Heart left ventricle (tissue), 16 donors: ENCODE measurements around the gene METTL2A. TPM values are rescaled to one million over a fixed set of nuclear protein-coding genes. Genes with fewer than 3 reads are reported as not detected.
A peak's percentile ranks its signal among the peaks of the same experiment; 100 is the strongest.
"Not testable (repeated sequence)": the region's sequence is repeated elsewhere in the genome, so short reads cannot be mapped to it uniquely, and the experiment has no call there.

ENCODE experiments used
- ATAC-seq, 4 donors: fragments of 200-7000 bp; cut with Tn5 transposase; one replicate each; pipeline ENCODE4 v1.9.1; 2020 to 2022; ENCODE audit warnings: moderate library complexity in 4 of 4, mild to moderate bottlenecking in 3 of 4, moderate number of reproducible peaks in 1 of 4
- DNase-seq, 5 donors: peaks; one replicate each; pipeline ENCODE4 v3.0.0-alpha.2; 2020
- H3K27ac ChIP-seq, 12 donors: fragments of 200-600 bp; sonication (generic) in 4 of 12; one replicate each; pipeline versions ENCODE4 v1.5.0 to v1.8.0; 2016 to 2022; ENCODE audit warnings: mild to moderate bottlenecking in 2 of 12
- H3K27me3 ChIP-seq, 9 donors: fragments of 200-600 bp; sonication (generic) in 2 of 9; one replicate each; pipeline versions ENCODE4 v1.5.1 to v1.8.0; 2016 to 2022; ENCODE audit warnings: mild to moderate bottlenecking in 3 of 9
- H3K36me3 ChIP-seq, 9 donors: fragments of 200-600 bp; sonication (generic) in 2 of 9; one replicate each; pipeline versions ENCODE4 v1.5.0 to v1.8.0; 2018 to 2022; ENCODE audit warnings: mild to moderate bottlenecking in 2 of 9
- H3K4me1 ChIP-seq, 12 donors: fragments of 200-600 bp; sonication (generic) in 4 of 12; one replicate each; pipeline versions ENCODE4 v1.5.0 to v1.8.0; 2016 to 2022; ENCODE audit warnings: mild to moderate bottlenecking in 3 of 12
- H3K4me3 ChIP-seq, 12 donors: fragments of 200-600 bp; sonication (generic) in 4 of 12; one replicate each; pipeline versions ENCODE4 v1.5.0 to v1.8.0; 2017 to 2022; ENCODE audit warnings: mild to moderate bottlenecking in 9 of 12, moderate library complexity in 4 of 12
- H3K9me3 ChIP-seq, 12 donors: fragments of 200-600 bp; sonication (generic) in 4 of 12; one replicate each; pipeline versions ENCODE4 v1.5.0 to v1.8.0; 2016 to 2022; ENCODE audit warnings: mild to moderate bottlenecking in 1 of 12
- CTCF ChIP-seq, 12 donors: fragments of 200-600 bp; sonication (generic) in 4 of 12; IDR thresholded peaks; one replicate each; pipeline versions ENCODE4 v1.5.0 to v1.8.0; 2018 to 2022; ENCODE audit warnings: antibody characterized with exemption in 12 of 12, mild to moderate bottlenecking in 5 of 12
- POLR2A ChIP-seq, 2 donors: fragments of 450-650 bp; IDR thresholded peaks; one replicate each; pipeline ENCODE4 v1.6.1; 2017; ENCODE audit warnings: antibody characterized with exemption in 2 of 2, mild to moderate bottlenecking in 2 of 2, moderate library complexity in 2 of 2
- WGBS, 4 donors: extraction: QIAGEN DNeasy Blood & Tissue Kit in 2 of 4; methylation state at CpG; one replicate each; pipeline versions ENCODE4 v1.1.5 to v1.1.7; 2013 to 2018; 5-methylcytosine and 5-hydroxymethylcytosine counted together
- intact Hi-C, 10 donors: fragments of 100-400 bp; cut with DNase I; formaldehyde crosslinking; loops; one replicate each; pipeline versions ENCODE4 v1.11.1 to v1.14.2; 2022
- polyA plus RNA-seq, 2 donors: library from polyadenylated mRNA; stranded (reverse); fragments of 200-250 nt; gene quantifications; one replicate each; pipeline ENCODE4 v1.2.3, GENCODE V29; 2013
- total RNA-seq, 9 donors: library from RNA; depleted of rRNA in 2 of 9; stranded (reverse); fragments of >200 nt in 2 of 9; fragmentation: NEBNext Ultra II Directional in 3 of 9; extraction: Animal tissue kit (Norgen Biotek cat#: 25700) in 3 of 9; gene quantifications; one replicate each; pipeline versions ENCODE4 v1.1.0 to v1.2.4, GENCODE V29; 2016 to 2023
- donor health status: ischemic (EF 13 %, LVEDD 7.1; RV severe dilation, severe dysfunction).
- donor health status: healthy with polysubstance abuse.
- donor health status: DM: no; HTN: yes; CAD: no.
- donor health status: DM: no; HTN: no; CAD: no.
- donor health status: ischemic (EF 25% LVEDD 6.9; RV normal size, moderate dysfunction).
- donor health status: ischemic (EF 25% LVEDD 5.7; RV mildly dilated, moderate dysfunction).
- donor health status: healthy.
- donor health status: DM: yes; HTN: yes; CAD: no.
- donor health status: ischemic (EF 35%, LVEDD 5.7; RV mildly dilated, moderate dysfunction).
- donor health status: nonischemic (EF 11% LVEDD 7.7; RV severe dilation, severe dysfunction).
- donor health status: DM: yes; HTN: yes; CAD: no.
- donor health status: PGD.
- donor health status: ischemic (EF 29% LVEDD 5.4; RV normal size, mild dysfunction).
- donor health status: nonischemic (EF 23%, LVEDD 6.1; RV moderate dilation, normal function).

The METTL2A gene
- total and polyA plus RNA-seq, 11 donors, result 7.9 to 24.5 (median 15.3) TPM

DNA sequence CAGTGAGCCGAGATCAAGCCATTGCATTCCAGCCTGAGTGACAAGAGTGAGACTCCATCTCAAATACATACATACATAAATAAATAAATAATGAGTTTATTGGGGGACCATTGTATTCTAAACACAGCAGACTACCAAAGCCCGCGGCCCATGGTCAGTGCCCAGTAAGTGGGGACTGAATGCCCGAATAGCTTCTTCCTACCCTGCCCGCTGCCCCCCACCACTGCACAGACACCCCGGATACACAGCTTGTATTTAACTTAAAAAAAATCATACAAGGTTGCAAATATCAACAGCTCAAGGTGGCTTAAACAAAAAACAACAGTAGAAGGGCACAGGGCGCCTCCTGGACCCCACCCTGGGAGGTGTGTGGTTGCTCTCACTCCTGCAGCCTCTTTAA is 32.3 kb downstream of the METTL2A start:
- no peaks in the 10 kb centered on the region for H3K27me3 ChIP-seq
- intact Hi-C loops, result no loop called here
- H3K36me3 ChIP-seq, result peaks cover 0 to 3% (median 0%) of the 10 kb centered on the region in 9 donors
- DNase-seq (no peak), ATAC-seq (no peak)
- no peaks in the 10 kb centered on the region for H3K9me3 ChIP-seq
- H3K27ac ChIP-seq, result no peak overlapping the region
- no peak for TF ChIP-seq CTCF (IDR thresholded peaks at IDR 0.05)
- TF ChIP-seq POLR2A (IDR thresholded peaks at IDR 0.05), result no peak
- 86 to 92% (median 89%) methylated on average over 7 of the region's 7 CpGs for WGBS, 4 donors
- no peaks in the 10 kb centered on the region for H3K4me1 ChIP-seq
- H3K4me3 ChIP-seq, result no peak overlapping the region

DNA sequence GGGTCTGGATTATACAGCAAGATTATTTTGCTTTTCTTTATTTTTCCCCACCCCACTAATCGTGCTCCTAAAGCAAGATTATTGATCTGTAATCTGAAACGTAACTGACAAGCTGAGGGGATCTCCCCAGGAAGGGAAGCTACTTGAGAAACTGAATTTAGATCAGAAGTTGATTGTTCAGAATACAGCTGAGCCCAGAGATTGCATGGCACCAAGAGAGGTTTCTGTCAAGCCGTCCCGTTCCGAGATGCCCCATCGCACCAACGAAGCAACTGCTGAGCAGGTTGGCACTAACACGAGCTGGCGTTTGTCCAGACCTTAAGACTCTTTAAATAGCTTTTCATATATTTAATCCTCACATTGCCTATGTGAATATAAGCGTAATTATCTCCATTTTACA is 34.8 kb downstream of the METTL2A start:
- H3K27ac ChIP-seq, H3K4me1 ChIP-seq, H3K9me3 ChIP-seq, DNase-seq, intact Hi-C loops, H3K4me3 ChIP-seq, H3K27me3 ChIP-seq, ATAC-seq, H3K36me3 ChIP-seq: not testable (repeated sequence)
- 72 to 81% (median 74%) methylated on average over 10 of the region's 10 CpGs for WGBS, 4 donors

GRCh38 chr17:62464422-62464821 is 40.7 kb downstream of the METTL2A start:
- 63 to 79% (median 73%) methylated on average over 3 of the region's 3 CpGs for WGBS, 4 donors
- intact Hi-C loops, H3K27me3 ChIP-seq, H3K9me3 ChIP-seq, H3K4me3 ChIP-seq, H3K36me3 ChIP-seq, ATAC-seq, H3K4me1 ChIP-seq, DNase-seq, H3K27ac ChIP-seq: not testable (repeated sequence)

DNA sequence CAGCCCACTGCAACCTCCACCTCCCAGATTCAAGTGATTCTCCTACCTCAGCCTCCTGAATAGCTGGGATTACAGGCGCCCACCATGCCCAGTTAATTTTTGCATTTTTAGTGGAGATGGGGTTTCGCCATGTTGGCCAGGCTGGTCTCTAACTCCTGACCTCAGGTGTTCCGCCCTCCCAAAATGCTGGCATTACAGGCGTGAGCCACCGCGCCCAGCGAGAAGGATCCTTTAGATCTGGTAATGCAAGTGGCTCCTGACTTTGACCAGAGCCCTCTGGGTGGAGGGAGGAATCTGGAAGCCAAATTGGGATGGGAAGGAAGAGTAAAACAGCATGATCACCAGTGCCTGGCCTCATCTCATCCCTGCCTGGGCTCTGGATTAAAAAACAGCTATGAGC is 41.6 kb downstream of the METTL2A start:
- H3K4me3 ChIP-seq, H3K4me1 ChIP-seq, DNase-seq, H3K27ac ChIP-seq, H3K36me3 ChIP-seq, H3K9me3 ChIP-seq, intact Hi-C loops, H3K27me3 ChIP-seq, ATAC-seq: not testable (repeated sequence)
- 96 to 99% (median 97%) methylated on average over 7 of the region's 7 CpGs for WGBS, 4 donors

GRCh38 chr17:62470666-62471379 is 47.1 kb downstream of the METTL2A start:
- H3K36me3 ChIP-seq, H3K4me3 ChIP-seq, intact Hi-C loops, H3K4me1 ChIP-seq, H3K27ac ChIP-seq, H3K27me3 ChIP-seq, H3K9me3 ChIP-seq: not testable (repeated sequence)
- 38 to 50% (median 43%) methylated on average over 5 to 6 of the region's 8 CpGs for WGBS, 4 donors
- peak in 3 of 4 donors; percentile 54 to 68 (median 57) for ATAC-seq
- peak; percentile 46 to 82 (median 48) for DNase-seq

- H3K4me1 ChIP-seq, H3K4me3 ChIP-seq, intact Hi-C loops, H3K27me3 ChIP-seq, H3K27ac ChIP-seq, H3K9me3 ChIP-seq, H3K36me3 ChIP-seq, DNase-seq: not testable (repeated sequence)
- WGBS, 4 donors, result 74 to 80% (median 77%) methylated on average over 9 of the region's 9 CpGs
- peak in 1 of 4 donors; percentile 25 for ATAC-seq
Observed at GRCh38 chr17:62471380-62471880, 47.7 kb downstream of the METTL2A start.

- ATAC-seq, result peak in 2 of 4 donors; percentile 19 to 24
- H3K27me3 ChIP-seq, H3K9me3 ChIP-seq, H3K36me3 ChIP-seq, H3K4me3 ChIP-seq, DNase-seq, H3K27ac ChIP-seq, intact Hi-C loops: not testable (repeated sequence)
- 82 to 87% (median 84%) methylated on average over 8 of the region's 8 CpGs for WGBS, 4 donors
- peaks cover 0 to 14% (median 3%) of the 10 kb centered on the region in 12 donors for H3K4me1 ChIP-seq
Observed at GRCh38 chr17:62473030-62473982, 49.6 kb downstream of the METTL2A start.

GRCh38 chr17:62477111-62477510 is 53.4 kb downstream of the METTL2A start:
- peaks cover 0 to 12% (median 5%) of the 10 kb centered on the region in 9 donors for H3K36me3 ChIP-seq
- 91 to 94% (median 92%) methylated on average over 8 of the region's 8 CpGs for WGBS, 4 donors
- ATAC-seq, H3K9me3 ChIP-seq, intact Hi-C loops, H3K27me3 ChIP-seq, DNase-seq: not testable (repeated sequence)
- H3K4me1 ChIP-seq, result peaks cover 0 to 28% (median 15%) of the 10 kb centered on the region in 12 donors
- peak overlapping the region in 4 of 12 donors; percentile 86 to 94 (median 90) for H3K27ac ChIP-seq
- H3K4me3 ChIP-seq, result peak overlapping the region in 8 of 12 donors; percentile 61 to 92 (median 74)

GRCh38 chr17:62477718-62478408 is 54.2 kb downstream of the METTL2A start:
- peak in 3 of 5 donors; percentile 30 to 51 (median 40) for DNase-seq
- H3K27me3 ChIP-seq, intact Hi-C loops, H3K9me3 ChIP-seq: not testable (repeated sequence)
- Histone ChIP-seq H3K27ac (peak overlapping the region; percentile 75 to 95 (median 92)), H3K36me3 (peaks cover 0 to 20% (median 10%) of the 10 kb centered on the region in 9 donors), H3K4me3 (peak overlapping the region; percentile 61 to 92 (median 74)), H3K4me1 (peaks cover 0 to 35% (median 20%) of the 10 kb centered on the region in 12 donors)
- ATAC-seq, result peak; percentile 15 to 54 (median 42)
- WGBS, 4 donors, result 1 to 14% (median 4%) methylated on average over 4 to 61 of the region's 61 CpGs
